Right lobe of liver (tissue), 6 donors: Measurements from ENCODE around the gene TMEM266. TPM values are rescaled to one million over a fixed set of nuclear protein-coding genes. Genes with fewer than 3 reads are reported as not detected.

Experiments used
- ATAC-seq, 4 donors: fragments of 200-7000 bp; cut with Tn5 transposase; one replicate each; pipeline ENCODE4 v1.9.1; 2020; ENCODE audit warnings: mild to moderate bottlenecking in 4 of 4, moderate library complexity in 4 of 4
- DNase-seq, 3 donors: peaks; one replicate each; pipeline ENCODE4 v3.0.0-alpha.2; 2020
- H3K27ac ChIP-seq, 3 donors: fragments of 200-600 bp; one replicate each; pipeline ENCODE4 v1.8.0; 2022
- H3K27me3 ChIP-seq, 2 donors: fragments of 200-600 bp; one replicate each; pipeline ENCODE4 v1.8.0; 2022
- H3K36me3 ChIP-seq, 4 donors: fragments of 200-600 bp; sonication (generic) in 1 of 4; one replicate each; pipeline versions ENCODE4 v1.5.1 to v1.8.0; 2017 to 2022; ENCODE audit warnings: control low read depth in 1 of 4
- H3K4me1 ChIP-seq, 4 donors: fragments of 200-600 bp; sonication (generic) in 1 of 4; one replicate each; pipeline versions ENCODE4 v1.5.1 to v1.8.0; 2017 to 2022; ENCODE audit warnings: control low read depth in 1 of 4
- H3K4me3 ChIP-seq, 3 donors: fragments of 200-600 bp; one replicate each; pipeline ENCODE4 v1.8.0; 2022
- H3K9me3 ChIP-seq, 4 donors: fragments of 200-600 bp; sonication (generic) in 1 of 4; one replicate each; pipeline versions ENCODE4 v1.5.1 to v1.8.0; 2017 to 2022; ENCODE audit warnings: control low read depth in 1 of 4
- CTCF ChIP-seq, 4 donors: fragments of 200-600 bp in 3 of 4; fragments of 450-650 bp in 1 of 4; IDR thresholded peaks; one replicate each; pipeline versions ENCODE4 v1.5.1 to v1.8.0; 2016 to 2022; ENCODE audit warnings: antibody characterized with exemption in 4 of 4, mild to moderate bottlenecking in 2 of 4
- POLR2A ChIP-seq: fragments of 450-650 bp; IDR thresholded peaks from one replicate; pipeline ENCODE4 v1.6.1; 2017; ENCODE audit warnings: antibody characterized with exemption, mild to moderate bottlenecking
- WGBS: methylation state at CpG from one replicate; pipeline ENCODE4 v1.1.6; 2018; ENCODE audit warnings: low coverage, low lambda C conversion rate; ENCODE audit not compliant: insufficient coverage; ENCODE audit errors: missing lambda C conversion rate; 5-methylcytosine and 5-hydroxymethylcytosine counted together
- intact Hi-C, 2 donors: fragments of 100-400 bp; cut with DNase I; formaldehyde crosslinking; loops; one replicate each; pipeline versions ENCODE4 v1.11.2 to v1.14.1; 2022
- total RNA-seq, 6 experiments: library from RNA; depleted of rRNA in 2 of 6; stranded (reverse); fragments of >200 nt in 2 of 6; fragmentation: NEBNext Ultra II Directional in 3 of 6; extraction: Animal tissue kit (Norgen Biotek cat#: 25700) in 3 of 6; gene quantifications; one replicate each; pipeline versions ENCODE4 v1.1.0 to v1.2.4, GENCODE V29; 2016 to 2023
- donor health status: DM: no; HTN: yes; CAD: no.
- donor health status: DM: no; HTN: no; CAD: no.
- donor health status: DM: no; HTN: no; CAD: no.
- donor health status: DM: no; HTN: yes; CAD: no.
- donor health status: DM: no; HTN: yes; CAD: no.

Gene TMEM266
- total RNA-seq, 6 experiments from 2014 or later: 0.12 to 0.19 TPM; not detected in 4

GRCh38 chr15:76159282-76159681 is 99.5 kb downstream of the TMEM266 start:
- intact Hi-C loops: loop anchor here in 1 of 2 donors (10.0 kb wide), 1 partner anchor 94 kb away; no protein-coding TSS in a partner anchor
- no peak overlapping the region for H3K4me3 ChIP-seq
- no peaks in the 10 kb centered on the region for H3K9me3 ChIP-seq
- no peaks in the 10 kb centered on the region for H3K36me3 ChIP-seq
- no peak overlapping the region for H3K27ac ChIP-seq
- H3K4me1 ChIP-seq: no peaks in the 10 kb centered on the region
- TF ChIP-seq POLR2A (no peak), CTCF (IDR thresholded peaks at IDR 0.05) (no peak)
- ATAC-seq: no peak
- no peaks in the 10 kb centered on the region for H3K27me3 ChIP-seq
- no peak for DNase-seq
- no CpG with 5 or more reads among the region's 5 CpGs for WGBS

- intact Hi-C loops: no loop called here
- 78% methylated on average over 4 of the region's 24 CpGs for WGBS
- Histone ChIP-seq H3K27ac (no peak overlapping the region), H3K36me3 (no peaks in the 10 kb centered on the region), H3K9me3 (no peaks in the 10 kb centered on the region), H3K4me1 (no peaks in the 10 kb centered on the region), H3K27me3 (no peaks in the 10 kb centered on the region), H3K4me3 (no peak overlapping the region)
- TF ChIP-seq CTCF (IDR thresholded peaks at IDR 0.05) (no peak), POLR2A (no peak)
- DNase-seq (no peak), ATAC-seq (no peak)
These were observed 100.8 kb downstream of the TMEM266 start for GRCh38 chr15:76160426-76161152.

- DNase-seq: no peak
- no peak for TF ChIP-seq CTCF (IDR thresholded peaks at IDR 0.05)
- no peak for TF ChIP-seq POLR2A
- no peak for ATAC-seq
- H3K27me3 ChIP-seq: no peaks in the 10 kb centered on the region
- no peaks in the 10 kb centered on the region for H3K4me1 ChIP-seq
- intact Hi-C loops: no loop called here
- no peaks in the 10 kb centered on the region for H3K9me3 ChIP-seq
- no peak overlapping the region for H3K27ac ChIP-seq
- no peak overlapping the region for H3K4me3 ChIP-seq
- WGBS: 73% methylated on average over 8 of the region's 20 CpGs
- H3K36me3 ChIP-seq: no peaks in the 10 kb centered on the region
These were observed 101.6 kb downstream of the TMEM266 start for GRCh38 chr15:76161153-76162035.

- ATAC-seq: no peak
- Histone ChIP-seq H3K27ac (no peak overlapping the region), H3K4me3 (no peak overlapping the region), H3K36me3 (no peaks in the 10 kb centered on the region), H3K4me1 (no peaks in the 10 kb centered on the region), H3K9me3 (no peaks in the 10 kb centered on the region), H3K27me3 (no peaks in the 10 kb centered on the region)
- intact Hi-C loops: no loop called here
- no peak for DNase-seq
- no peak for TF ChIP-seq CTCF (IDR thresholded peaks at IDR 0.05)
- 81% methylated on average over 2 of the region's 12 CpGs for WGBS
These were observed 102.2 kb downstream of the TMEM266 start for GRCh38 chr15:76162036-76162398.
